Peyer's patch (tissue), 4 donors: ENCODE results near the gene RNF111.
"Not testable (repeated sequence)": the region's sequence is repeated elsewhere in the genome, so short reads cannot be mapped to it uniquely, and the experiment has no call there.

Experiments
- CTCF ChIP-seq, 6 experiments: fragments of 450-650 bp in 4 of 6; fragments of 200-600 bp in 2 of 6; sonication (generic) in 1 of 6; IDR thresholded peaks; one replicate each; pipeline ENCODE4 v1.5.1; 2017 to 2019; ENCODE audit warnings: antibody characterized with exemption in 6 of 6, mild to moderate bottlenecking in 3 of 6, moderate library complexity in 1 of 6
- POLR2A ChIP-seq, 2 donors: fragments of 450-650 bp; IDR thresholded peaks; one replicate each; pipeline ENCODE4 v1.5.1; 2017; ENCODE audit warnings: antibody characterized with exemption in 2 of 2, mild to moderate bottlenecking in 2 of 2, moderate library complexity in 2 of 2

GRCh38 chr15:59125683-59126082 lies 138.2 kb downstream of the RNF111 start:
- TF ChIP-seq CTCF, POLR2A (IDR thresholded peaks at IDR 0.05): not testable (repeated sequence)
